ENCODE measurements around the gene RASSF8. TPM values are rescaled to one million over a fixed set of nuclear protein-coding genes. Genes with fewer than 3 reads are reported as not detected.
A peak's percentile ranks its signal among the peaks of the same experiment; 100 is the strongest.

Gene RASSF8
- total and polyA plus RNA-seq, 2 experiments from 2014 or later = 11.5 to 30.6 TPM

DNA sequence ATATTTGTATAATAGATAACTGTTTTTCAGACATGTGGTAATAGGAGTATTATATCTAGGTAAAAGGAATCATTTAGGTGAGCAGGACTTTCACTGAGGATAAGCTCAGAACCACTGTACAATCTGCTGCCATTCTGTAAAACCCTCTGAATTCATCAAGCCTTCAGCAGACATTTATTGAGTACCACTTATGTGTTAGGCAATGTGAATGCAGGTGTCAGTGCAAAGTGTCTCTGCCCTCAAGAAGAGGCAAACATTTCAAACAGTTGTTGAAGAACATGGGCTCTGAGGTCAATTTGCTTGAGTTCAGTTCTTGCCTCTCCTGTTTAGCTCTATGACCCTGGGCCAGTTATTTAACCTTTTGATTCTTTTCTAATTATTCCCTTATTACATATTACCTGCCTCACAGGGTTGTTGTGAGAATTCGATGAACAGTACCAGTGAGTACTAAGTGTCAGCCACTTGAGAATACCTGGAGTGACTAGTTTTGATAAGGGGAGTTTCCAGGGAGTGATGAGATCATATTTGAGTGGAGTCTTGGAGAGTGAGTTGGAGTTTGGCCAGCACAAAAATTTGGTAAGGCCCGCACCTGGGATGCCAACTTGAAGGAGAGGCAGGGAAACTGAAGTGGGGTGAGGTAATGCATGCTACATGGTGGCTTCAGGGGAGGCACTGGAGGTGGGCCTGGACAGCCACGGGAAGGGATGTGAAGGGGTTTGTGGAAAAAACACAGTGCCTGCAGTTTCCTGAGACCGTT is 33.7 kb downstream of the RASSF8 start:
- H2AFZ ChIP-seq = no peak overlapping the region
- H3K4me2 ChIP-seq = peak overlapping the region; percentile 12; the same call in 1 of the 2 replicates
- H3K27ac ChIP-seq (ENCODE audit: low read depth) = 0 out of 2 replicates have a peak overlapping the region, but pooled peaks have one; percentile 16
- DNase-seq (ENCODE audit: low spot score) (no peak), ATAC-seq (peak; percentile 13; the same call in 1 of the 3 replicates)
- Mint-ChIP-seq H3K4me3 (no peak overlapping the region), H3K4me1 (peaks cover 68% of the 10 kb centered on the region), H3K36me3 (ENCODE audit: low read depth) (no peaks in the 10 kb centered on the region), H3K27ac (peak overlapping the region; percentile 4), H3K27me3 (ENCODE audit: insufficient read depth, low read depth, poor library complexity) (no peaks in the 10 kb centered on the region), H3K9me3 (no peaks in the 10 kb centered on the region)
- no peak overlapping the region for H3K4me3 ChIP-seq
- H3K79me2 ChIP-seq (replicated peaks; ENCODE audit: insufficient read depth) = peaks cover 92% of the 10 kb centered on the region
- no peaks in the 10 kb centered on the region for H3K27me3 ChIP-seq (ENCODE audit: insufficient read depth)
- H3K9me2 ChIP-seq (ENCODE audit: insufficient read depth) = no peaks in the 10 kb centered on the region
- no peaks in the 10 kb centered on the region for H3K36me3 ChIP-seq (ENCODE audit: insufficient read depth)
- H3F3A ChIP-seq (replicated peaks; ENCODE audit: low read depth) = no peaks in the 10 kb centered on the region
- no peaks in the 10 kb centered on the region for H4K20me1 ChIP-seq (replicated peaks; ENCODE audit: insufficient read depth)
- peaks cover 48% of the 10 kb centered on the region for H3K4me1 ChIP-seq (ENCODE audit: insufficient read depth)
- TF ChIP-seq STAT1 (IDR thresholded peaks at IDR 0.05; ENCODE audit: unreplicated experiment) = no peak
- TF ChIP-seq, protein P1, sequence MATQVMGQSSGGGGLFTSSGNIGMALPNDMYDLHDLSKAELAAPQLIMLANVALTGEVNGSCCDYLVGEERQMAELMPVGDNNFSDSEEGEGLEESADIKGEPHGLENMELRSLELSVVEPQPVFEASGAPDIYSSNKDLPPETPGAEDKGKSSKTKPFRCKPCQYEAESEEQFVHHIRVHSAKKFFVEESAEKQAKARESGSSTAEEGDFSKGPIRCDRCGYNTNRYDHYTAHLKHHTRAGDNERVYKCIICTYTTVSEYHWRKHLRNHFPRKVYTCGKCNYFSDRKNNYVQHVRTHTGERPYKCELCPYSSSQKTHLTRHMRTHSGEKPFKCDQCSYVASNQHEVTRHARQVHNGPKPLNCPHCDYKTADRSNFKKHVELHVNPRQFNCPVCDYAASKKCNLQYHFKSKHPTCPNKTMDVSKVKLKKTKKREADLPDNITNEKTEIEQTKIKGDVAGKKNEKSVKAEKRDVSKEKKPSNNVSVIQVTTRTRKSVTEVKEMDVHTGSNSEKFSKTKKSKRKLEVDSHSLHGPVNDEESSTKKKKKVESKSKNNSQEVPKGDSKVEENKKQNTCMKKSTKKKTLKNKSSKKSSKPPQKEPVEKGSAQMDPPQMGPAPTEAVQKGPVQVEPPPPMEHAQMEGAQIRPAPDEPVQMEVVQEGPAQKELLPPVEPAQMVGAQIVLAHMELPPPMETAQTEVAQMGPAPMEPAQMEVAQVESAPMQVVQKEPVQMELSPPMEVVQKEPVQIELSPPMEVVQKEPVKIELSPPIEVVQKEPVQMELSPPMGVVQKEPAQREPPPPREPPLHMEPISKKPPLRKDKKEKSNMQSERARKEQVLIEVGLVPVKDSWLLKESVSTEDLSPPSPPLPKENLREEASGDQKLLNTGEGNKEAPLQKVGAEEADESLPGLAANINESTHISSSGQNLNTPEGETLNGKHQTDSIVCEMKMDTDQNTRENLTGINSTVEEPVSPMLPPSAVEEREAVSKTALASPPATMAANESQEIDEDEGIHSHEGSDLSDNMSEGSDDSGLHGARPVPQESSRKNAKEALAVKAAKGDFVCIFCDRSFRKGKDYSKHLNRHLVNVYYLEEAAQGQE (IDR thresholded peaks at IDR 0.05; ENCODE audit: unreplicated experiment) = no peak
- TF ChIP-seq, protein P2, sequence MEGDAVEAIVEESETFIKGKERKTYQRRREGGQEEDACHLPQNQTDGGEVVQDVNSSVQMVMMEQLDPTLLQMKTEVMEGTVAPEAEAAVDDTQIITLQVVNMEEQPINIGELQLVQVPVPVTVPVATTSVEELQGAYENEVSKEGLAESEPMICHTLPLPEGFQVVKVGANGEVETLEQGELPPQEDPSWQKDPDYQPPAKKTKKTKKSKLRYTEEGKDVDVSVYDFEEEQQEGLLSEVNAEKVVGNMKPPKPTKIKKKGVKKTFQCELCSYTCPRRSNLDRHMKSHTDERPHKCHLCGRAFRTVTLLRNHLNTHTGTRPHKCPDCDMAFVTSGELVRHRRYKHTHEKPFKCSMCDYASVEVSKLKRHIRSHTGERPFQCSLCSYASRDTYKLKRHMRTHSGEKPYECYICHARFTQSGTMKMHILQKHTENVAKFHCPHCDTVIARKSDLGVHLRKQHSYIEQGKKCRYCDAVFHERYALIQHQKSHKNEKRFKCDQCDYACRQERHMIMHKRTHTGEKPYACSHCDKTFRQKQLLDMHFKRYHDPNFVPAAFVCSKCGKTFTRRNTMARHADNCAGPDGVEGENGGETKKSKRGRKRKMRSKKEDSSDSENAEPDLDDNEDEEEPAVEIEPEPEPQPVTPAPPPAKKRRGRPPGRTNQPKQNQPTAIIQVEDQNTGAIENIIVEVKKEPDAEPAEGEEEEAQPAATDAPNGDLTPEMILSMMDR (conservative IDR thresholded peaks at IDR 0.05; ENCODE audit: low read depth in 2 of 2) = no peak
- no peak for TF ChIP-seq EZH2phosphoT487 (IDR thresholded peaks at IDR 0.05; ENCODE audit: unreplicated experiment)
- no peak for TF ChIP-seq CREB1 (CRISPR knock-in tag; IDR thresholded peaks at IDR 0.05; ENCODE audit: low read depth)
- TF ChIP-seq, protein P3, sequence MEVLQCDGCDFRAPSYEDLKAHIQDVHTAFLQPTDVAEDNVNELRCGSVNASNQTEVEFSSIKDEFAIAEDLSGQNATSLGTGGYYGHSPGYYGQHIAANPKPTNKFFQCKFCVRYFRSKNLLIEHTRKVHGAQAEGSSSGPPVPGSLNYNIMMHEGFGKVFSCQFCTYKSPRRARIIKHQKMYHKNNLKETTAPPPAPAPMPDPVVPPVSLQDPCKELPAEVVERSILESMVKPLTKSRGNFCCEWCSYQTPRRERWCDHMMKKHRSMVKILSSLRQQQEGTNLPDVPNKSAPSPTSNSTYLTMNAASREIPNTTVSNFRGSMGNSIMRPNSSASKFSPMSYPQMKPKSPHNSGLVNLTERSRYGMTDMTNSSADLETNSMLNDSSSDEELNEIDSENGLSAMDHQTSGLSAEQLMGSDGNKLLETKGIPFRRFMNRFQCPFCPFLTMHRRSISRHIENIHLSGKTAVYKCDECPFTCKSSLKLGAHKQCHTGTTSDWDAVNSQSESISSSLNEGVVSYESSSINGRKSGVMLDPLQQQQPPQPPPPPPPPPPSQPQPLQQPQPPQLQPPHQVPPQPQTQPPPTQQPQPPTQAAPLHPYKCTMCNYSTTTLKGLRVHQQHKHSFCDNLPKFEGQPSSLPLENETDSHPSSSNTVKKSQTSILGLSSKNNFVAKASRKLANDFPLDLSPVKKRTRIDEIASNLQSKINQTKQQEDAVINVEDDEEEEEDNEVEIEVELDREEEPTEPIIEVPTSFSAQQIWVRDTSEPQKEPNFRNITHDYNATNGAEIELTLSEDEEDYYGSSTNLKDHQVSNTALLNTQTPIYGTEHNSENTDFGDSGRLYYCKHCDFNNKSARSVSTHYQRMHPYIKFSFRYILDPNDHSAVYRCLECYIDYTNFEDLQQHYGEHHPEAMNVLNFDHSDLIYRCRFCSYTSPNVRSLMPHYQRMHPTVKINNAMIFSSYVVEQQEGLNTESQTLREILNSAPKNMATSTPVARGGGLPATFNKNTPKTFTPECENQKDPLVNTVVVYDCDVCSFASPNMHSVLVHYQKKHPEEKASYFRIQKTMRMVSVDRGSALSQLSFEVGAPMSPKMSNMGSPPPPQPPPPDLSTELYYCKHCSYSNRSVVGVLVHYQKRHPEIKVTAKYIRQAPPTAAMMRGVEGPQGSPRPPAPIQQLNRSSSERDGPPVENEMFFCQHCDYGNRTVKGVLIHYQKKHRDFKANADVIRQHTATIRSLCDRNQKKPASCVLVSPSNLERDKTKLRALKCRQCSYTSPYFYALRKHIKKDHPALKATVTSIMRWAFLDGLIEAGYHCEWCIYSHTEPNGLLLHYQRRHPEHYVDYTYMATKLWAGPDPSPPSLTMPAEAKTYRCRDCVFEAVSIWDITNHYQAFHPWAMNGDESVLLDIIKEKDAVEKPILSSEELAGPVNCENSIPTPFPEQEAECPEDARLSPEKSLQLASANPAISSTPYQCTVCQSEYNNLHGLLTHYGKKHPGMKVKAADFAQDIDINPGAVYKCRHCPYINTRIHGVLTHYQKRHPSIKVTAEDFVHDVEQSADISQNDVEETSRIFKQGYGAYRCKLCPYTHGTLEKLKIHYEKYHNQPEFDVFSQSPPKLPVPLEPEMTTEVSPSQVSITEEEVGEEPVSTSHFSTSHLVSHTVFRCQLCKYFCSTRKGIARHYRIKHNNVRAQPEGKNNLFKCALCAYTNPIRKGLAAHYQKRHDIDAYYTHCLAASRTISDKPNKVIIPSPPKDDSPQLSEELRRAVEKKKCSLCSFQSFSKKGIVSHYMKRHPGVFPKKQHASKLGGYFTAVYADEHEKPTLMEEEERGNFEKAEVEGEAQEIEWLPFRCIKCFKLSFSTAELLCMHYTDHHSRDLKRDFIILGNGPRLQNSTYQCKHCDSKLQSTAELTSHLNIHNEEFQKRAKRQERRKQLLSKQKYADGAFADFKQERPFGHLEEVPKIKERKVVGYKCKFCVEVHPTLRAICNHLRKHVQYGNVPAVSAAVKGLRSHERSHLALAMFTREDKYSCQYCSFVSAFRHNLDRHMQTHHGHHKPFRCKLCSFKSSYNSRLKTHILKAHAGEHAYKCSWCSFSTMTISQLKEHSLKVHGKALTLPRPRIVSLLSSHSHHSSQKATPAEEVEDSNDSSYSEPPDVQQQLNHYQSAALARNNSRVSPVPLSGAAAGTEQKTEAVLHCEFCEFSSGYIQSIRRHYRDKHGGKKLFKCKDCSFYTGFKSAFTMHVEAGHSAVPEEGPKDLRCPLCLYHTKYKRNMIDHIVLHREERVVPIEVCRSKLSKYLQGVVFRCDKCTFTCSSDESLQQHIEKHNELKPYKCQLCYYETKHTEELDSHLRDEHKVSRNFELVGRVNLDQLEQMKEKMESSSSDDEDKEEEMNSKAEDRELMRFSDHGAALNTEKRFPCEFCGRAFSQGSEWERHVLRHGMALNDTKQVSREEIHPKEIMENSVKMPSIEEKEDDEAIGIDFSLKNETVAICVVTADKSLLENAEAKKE (CRISPR knock-in tag; IDR thresholded peaks at IDR 0.05) = no peak
- TF ChIP-seq, protein P4, sequence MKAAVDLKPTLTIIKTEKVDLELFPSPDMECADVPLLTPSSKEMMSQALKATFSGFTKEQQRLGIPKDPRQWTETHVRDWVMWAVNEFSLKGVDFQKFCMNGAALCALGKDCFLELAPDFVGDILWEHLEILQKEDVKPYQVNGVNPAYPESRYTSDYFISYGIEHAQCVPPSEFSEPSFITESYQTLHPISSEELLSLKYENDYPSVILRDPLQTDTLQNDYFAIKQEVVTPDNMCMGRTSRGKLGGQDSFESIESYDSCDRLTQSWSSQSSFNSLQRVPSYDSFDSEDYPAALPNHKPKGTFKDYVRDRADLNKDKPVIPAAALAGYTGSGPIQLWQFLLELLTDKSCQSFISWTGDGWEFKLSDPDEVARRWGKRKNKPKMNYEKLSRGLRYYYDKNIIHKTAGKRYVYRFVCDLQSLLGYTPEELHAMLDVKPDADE (IDR thresholded peaks at IDR 0.05) = no peak
- no peak for TF ChIP-seq EZH2 (IDR thresholded peaks at IDR 0.05; ENCODE audit: low read depth, unreplicated experiment)
- no peak for TF ChIP-seq ZNF114 (CRISPR knock-in tag; IDR thresholded peaks at IDR 0.05)
- TF ChIP-seq POLR2AphosphoS5 (IDR thresholded peaks at IDR 0.05; ENCODE audit: low read depth) = no peak
- TF ChIP-seq ZNF331 (CRISPR knock-in tag; IDR thresholded peaks at IDR 0.05; ENCODE audit: low read depth) = no peak
- TF ChIP-seq NANOG (IDR thresholded peaks at IDR 0.05; ENCODE audit: borderline replicate concordance) = no peak
- TF ChIP-seq JUNB (IDR thresholded peaks at IDR 0.05; ENCODE audit: unreplicated experiment) = no peak
